Keratinocyte (primary cell): ENCODE measurements around the gene CLIP4. TPM values are rescaled to one million over a fixed set of nuclear protein-coding genes. Genes with fewer than 3 reads are reported as not detected.
A peak's percentile ranks its signal among the peaks of the same experiment; 100 is the strongest.

ENCODE experiments used
- DNase-seq: peaks from one replicate; pipeline ENCODE4 v3.0.0-alpha.2; 2011; ENCODE audit warnings: low read depth, missing footprints, low spot score
- FAIRE-seq: peaks from 2 replicates; lab custom pipeline; 2011; peaks lifted over from hg19 to GRCh38; lab: Jason Lieb, UNC
- H2AFZ ChIP-seq: 2 replicates; pipeline ENCODE4 v1.6.0; 2012; ENCODE audit warnings: low read length, control low read depth, inconsistent platforms; ENCODE audit not compliant: control insufficient read depth
- H3K27ac ChIP-seq: 2 replicates; pipeline ENCODE4 v1.5.1; 2011; ENCODE audit warnings: low read length; ENCODE audit not compliant: control insufficient read depth, insufficient read depth
- H3K27me3 ChIP-seq: 3 replicates; pipeline ENCODE4 v1.6.0; 2011; ENCODE audit warnings: low read length; ENCODE audit not compliant: control insufficient read depth, insufficient read depth; ENCODE audit errors: extremely low read depth
- H3K36me3 ChIP-seq, 2 experiments: 2 replicates in 1 of 2; 3 replicates in 1 of 2; pipeline ENCODE4 v1.5.1; 2011; ENCODE audit warnings: low read length in 2 of 2, mild to moderate bottlenecking in 1 of 2; ENCODE audit not compliant: control insufficient read depth in 2 of 2, insufficient read depth in 2 of 2; ENCODE audit errors: extremely low read depth in 1 of 2
- H3K4me1 ChIP-seq: 3 replicates; pipeline ENCODE4 v1.5.1; 2011; ENCODE audit warnings: low read length; ENCODE audit not compliant: control insufficient read depth, insufficient read depth; ENCODE audit errors: extremely low read depth
- H3K4me2 ChIP-seq: 3 replicates; pipeline ENCODE4 v1.6.0; 2011; ENCODE audit warnings: low read depth, low read length; ENCODE audit not compliant: control insufficient read depth, insufficient read depth; ENCODE audit errors: extremely low read depth
- H3K4me3 ChIP-seq, 3 experiments: fragments of 200-600 bp in 1 of 3; sonication (generic) in 1 of 3; 2 replicates in 2 of 3; 3 replicates in 1 of 3; pipeline ENCODE4 v1.5.1; 2011 to 2016; ENCODE audit warnings: low read length in 3 of 3, mild to moderate bottlenecking in 3 of 3, control low read depth in 2 of 3, inconsistent platforms in 1 of 3, low read depth in 1 of 3, mixed read lengths in 1 of 3, mixed run types in 1 of 3, moderate library complexity in 1 of 3; ENCODE audit not compliant: control insufficient read depth in 2 of 3, insufficient read depth in 2 of 3; ENCODE audit errors: extremely low read depth in 1 of 3
- H3K79me2 ChIP-seq: 2 replicates; pipeline ENCODE4 v1.6.0; 2012; ENCODE audit warnings: low read length; ENCODE audit not compliant: control insufficient read depth, insufficient read depth
- H3K9ac ChIP-seq: 3 replicates; pipeline ENCODE4 v1.6.0; 2011; ENCODE audit warnings: low read length; ENCODE audit not compliant: control insufficient read depth, insufficient read depth; ENCODE audit errors: extremely low read depth
- H3K9me1 ChIP-seq: 3 replicates; pipeline ENCODE4 v1.6.0; 2011; ENCODE audit warnings: low read length; ENCODE audit not compliant: control insufficient read depth, insufficient read depth; ENCODE audit errors: extremely low read depth
- H3K9me3 ChIP-seq: 2 replicates; pipeline ENCODE4 v1.5.1; 2012; ENCODE audit warnings: low read depth, low read length; ENCODE audit not compliant: control insufficient read depth
- H4K20me1 ChIP-seq: 3 replicates; pipeline ENCODE4 v1.6.0; 2011; ENCODE audit warnings: low read length; ENCODE audit not compliant: control insufficient read depth, insufficient read depth; ENCODE audit errors: extremely low read depth
- EZH2 ChIP-seq: IDR thresholded peaks from one replicate; pipeline ENCODE4 v1.6.1; 2012; ENCODE audit warnings: inconsistent platforms, mild to moderate bottlenecking, low read length, moderate library complexity
- dilution Hi-C: fragments of 300-500 bp; cut with MboI; formaldehyde crosslinking; loops from one replicate; pipeline ENCODE4 v1.7.0; 2020; ENCODE audit warnings: low sequenced_read_pairs; ENCODE audit not compliant: extremely low pct_ligation_motif_present
- polyA plus RNA-seq, 5 experiments: library from polyadenylated mRNA; depleted of rRNA in 3 of 5; stranded (reverse) in 3 of 5; stranded (forward) in 1 of 5; unstranded in 1 of 5; fragments of >200 nt; gene quantifications; 1 replicate in 1 of 5; 2 replicates in 3 of 5; 3 replicates in 1 of 5; pipeline versions ENCODE4 v1.2.1 to v1.2.3, GENCODE V29; 2011 to 2012; ENCODE audit warnings: missing spikeins in 2 of 5, low read depth in 1 of 5, low replicate concordance in 1 of 5
- TF ChIP-seq, protein P1 (sequence below), 3 experiments: IDR thresholded peaks in 1 of 3; conservative IDR thresholded peaks in 1 of 3; optimal IDR thresholded peaks in 1 of 3; 2 replicates in 2 of 3; 3 replicates in 1 of 3; pipeline versions ENCODE3 to v1.5.1; 2011; ENCODE audit warnings: low read length in 3 of 3, mild to moderate bottlenecking in 3 of 3, moderate library complexity in 2 of 3, control low read depth in 1 of 3, inconsistent platforms in 1 of 3; ENCODE audit not compliant: insufficient read depth in 2 of 3; ENCODE audit errors: extremely low read depth in 1 of 3

The CLIP4 gene
- polyA plus RNA-seq, 1 donor (not counting 4 experiments of a cell fraction or from before 2014, with no cell fraction given), result 46.6 TPM

DNA sequence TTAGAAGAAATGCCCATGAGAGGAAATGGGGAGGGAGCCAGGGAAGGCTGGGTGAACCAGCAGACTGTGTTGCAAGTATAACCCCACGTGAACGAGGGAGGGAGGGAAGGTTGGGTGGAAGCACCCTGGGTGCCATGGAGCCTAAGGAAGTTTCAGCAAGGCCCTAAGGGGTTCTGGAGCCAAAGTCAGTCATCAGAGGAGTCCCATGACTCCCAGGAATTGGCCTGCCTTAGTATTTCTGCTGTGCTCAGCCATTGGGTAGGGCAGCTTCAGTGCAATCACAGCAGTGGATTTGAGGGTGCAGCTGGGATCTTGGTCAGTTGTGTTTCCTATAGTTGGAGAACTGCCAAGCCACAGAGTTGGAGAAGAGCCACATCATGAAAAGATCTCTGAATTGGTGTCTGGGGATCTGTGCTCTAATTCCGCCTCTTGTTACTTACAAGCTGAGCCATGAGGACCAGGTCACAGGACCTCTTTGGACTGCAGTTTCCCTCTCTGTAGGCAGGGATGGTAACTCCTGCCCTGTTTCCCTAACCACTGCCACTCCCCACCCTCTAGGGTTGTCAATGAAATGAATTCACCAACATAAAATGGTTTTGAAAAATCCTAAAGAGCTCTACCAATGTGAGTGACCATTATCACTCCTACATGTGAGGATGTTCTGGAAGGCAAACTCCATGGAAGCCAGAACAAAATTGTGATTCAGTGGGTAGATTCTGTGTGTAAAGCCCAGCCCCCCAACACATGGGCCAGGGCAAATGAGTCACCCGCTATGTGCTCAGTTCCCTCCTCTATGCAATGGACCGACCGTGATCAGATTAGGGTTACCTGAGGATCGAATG is 108.9 kb downstream of the CLIP4 start:
- Histone ChIP-seq H3K27ac (no peak overlapping the region), H3K9me3 (no peaks in the 10 kb centered on the region), H3K4me3 (no peak overlapping the region), H3K4me2 (no peak overlapping the region), H3K9ac (no peak overlapping the region), H3K36me3 (no peaks in the 10 kb centered on the region), H4K20me1 (peaks cover 2% of the 10 kb centered on the region), H3K79me2 (no peaks in the 10 kb centered on the region), H2AFZ (no peak overlapping the region), H3K9me1 (no peaks in the 10 kb centered on the region), H3K27me3 (peaks cover 37% of the 10 kb centered on the region), H3K4me1 (peaks cover 14% of the 10 kb centered on the region)
- peak; percentile 28 for DNase-seq
- peak; percentile 71 for FAIRE-seq
- dilution Hi-C loops, result no loop called here
- TF ChIP-seq, protein P1, sequence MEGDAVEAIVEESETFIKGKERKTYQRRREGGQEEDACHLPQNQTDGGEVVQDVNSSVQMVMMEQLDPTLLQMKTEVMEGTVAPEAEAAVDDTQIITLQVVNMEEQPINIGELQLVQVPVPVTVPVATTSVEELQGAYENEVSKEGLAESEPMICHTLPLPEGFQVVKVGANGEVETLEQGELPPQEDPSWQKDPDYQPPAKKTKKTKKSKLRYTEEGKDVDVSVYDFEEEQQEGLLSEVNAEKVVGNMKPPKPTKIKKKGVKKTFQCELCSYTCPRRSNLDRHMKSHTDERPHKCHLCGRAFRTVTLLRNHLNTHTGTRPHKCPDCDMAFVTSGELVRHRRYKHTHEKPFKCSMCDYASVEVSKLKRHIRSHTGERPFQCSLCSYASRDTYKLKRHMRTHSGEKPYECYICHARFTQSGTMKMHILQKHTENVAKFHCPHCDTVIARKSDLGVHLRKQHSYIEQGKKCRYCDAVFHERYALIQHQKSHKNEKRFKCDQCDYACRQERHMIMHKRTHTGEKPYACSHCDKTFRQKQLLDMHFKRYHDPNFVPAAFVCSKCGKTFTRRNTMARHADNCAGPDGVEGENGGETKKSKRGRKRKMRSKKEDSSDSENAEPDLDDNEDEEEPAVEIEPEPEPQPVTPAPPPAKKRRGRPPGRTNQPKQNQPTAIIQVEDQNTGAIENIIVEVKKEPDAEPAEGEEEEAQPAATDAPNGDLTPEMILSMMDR (optimal IDR thresholded peaks at IDR 0.05 in 1 of 3, IDR thresholded peaks at IDR 0.05 in 1 of 3, conservative IDR thresholded peaks at IDR 0.05 in 1 of 3; ENCODE audit: extremely low read depth in 1 of 3, insufficient read depth in 2 of 3, low read length in 3 of 3), result no peak
- no peak for TF ChIP-seq EZH2

DNA sequence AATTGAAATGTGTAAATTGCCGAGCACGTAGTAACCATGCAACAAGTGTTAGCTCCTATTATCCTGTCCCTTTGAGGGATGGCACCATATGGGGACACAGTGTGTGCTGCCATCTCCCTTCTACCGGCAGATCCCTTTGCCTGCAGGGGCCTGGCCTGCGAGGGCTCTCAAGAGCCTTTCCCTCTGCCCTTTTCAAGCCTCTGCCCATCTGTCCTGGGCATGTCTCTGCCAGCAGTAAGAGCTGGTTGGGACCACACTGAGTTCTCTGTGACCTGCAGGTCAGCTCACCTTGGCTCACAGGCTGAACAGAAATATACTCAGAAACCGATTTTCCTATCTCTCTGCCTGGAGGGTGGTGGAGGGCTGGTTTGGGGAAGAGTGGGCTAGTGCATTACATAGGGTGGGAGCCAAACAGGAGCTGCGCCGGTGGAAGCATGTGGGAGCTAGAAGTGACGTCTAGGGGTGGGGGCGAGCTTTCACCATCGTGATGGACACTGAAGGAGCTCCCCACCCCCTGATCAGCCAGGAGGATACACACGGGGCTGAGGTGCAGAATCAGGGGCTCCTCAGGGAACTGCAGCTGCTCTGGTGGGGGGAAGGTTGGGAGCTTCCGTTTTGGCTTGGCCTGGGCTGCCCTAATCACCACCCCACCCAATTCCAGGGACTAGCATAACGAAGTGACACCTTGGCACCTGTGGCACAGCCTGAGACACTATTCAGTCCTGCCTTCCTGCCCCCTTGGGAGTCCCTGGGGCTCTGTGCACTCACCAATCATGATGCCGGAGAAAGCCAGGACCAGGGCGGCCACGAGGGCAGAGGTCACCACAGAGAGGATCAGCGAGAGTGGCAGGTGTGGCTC is 109.7 kb downstream of the CLIP4 start:
- H3K9ac ChIP-seq, result no peak overlapping the region
- H2AFZ ChIP-seq, result no peak overlapping the region
- H3K27me3 ChIP-seq, result peaks cover 40% of the 10 kb centered on the region
- no peaks in the 10 kb centered on the region for H3K9me3 ChIP-seq
- no peak overlapping the region for H3K27ac ChIP-seq
- DNase-seq, result no peak
- H4K20me1 ChIP-seq, result peaks cover 2% of the 10 kb centered on the region
- no peaks in the 10 kb centered on the region for H3K36me3 ChIP-seq
- no peak for FAIRE-seq
- no peaks in the 10 kb centered on the region for H3K79me2 ChIP-seq
- H3K9me1 ChIP-seq, result no peaks in the 10 kb centered on the region
- dilution Hi-C loops, result no loop called here
- TF ChIP-seq, protein P1 (optimal IDR thresholded peaks at IDR 0.05 in 1 of 3, IDR thresholded peaks at IDR 0.05 in 1 of 3, conservative IDR thresholded peaks at IDR 0.05 in 1 of 3; ENCODE audit: extremely low read depth in 1 of 3, insufficient read depth in 2 of 3, low read length in 3 of 3), result no peak
- no peak for TF ChIP-seq EZH2
- no peak overlapping the region for H3K4me2 ChIP-seq
- H3K4me3 ChIP-seq, result no peak overlapping the region
- peaks cover 14% of the 10 kb centered on the region for H3K4me1 ChIP-seq
